ENCODE measurements around the gene TCF7L1. TPM values are rescaled to one million over a fixed set of nuclear protein-coding genes. Genes with fewer than 3 reads are reported as not detected.
"Not testable (repeated sequence)": the region's sequence is repeated elsewhere in the genome, so short reads cannot be mapped to it uniquely, and the experiment has no call there.

Gene TCF7L1
- total RNA-seq, 1 experiment from 2014 or later, result not detected

- no peak for DNase-seq (ENCODE audit: low spot score)
Observed at GRCh38 chr2:85183076-85183475, 49.9 kb downstream of the TCF7L1 start.

- DNase-seq (ENCODE audit: low spot score), result no peak
Observed at GRCh38 chr2:85183479-85183878, 50.3 kb downstream of the TCF7L1 start.

GRCh38 chr2:85184231-85184630 lies 51.0 kb downstream of the TCF7L1 start:
- no peak for DNase-seq (ENCODE audit: low spot score)

DNA sequence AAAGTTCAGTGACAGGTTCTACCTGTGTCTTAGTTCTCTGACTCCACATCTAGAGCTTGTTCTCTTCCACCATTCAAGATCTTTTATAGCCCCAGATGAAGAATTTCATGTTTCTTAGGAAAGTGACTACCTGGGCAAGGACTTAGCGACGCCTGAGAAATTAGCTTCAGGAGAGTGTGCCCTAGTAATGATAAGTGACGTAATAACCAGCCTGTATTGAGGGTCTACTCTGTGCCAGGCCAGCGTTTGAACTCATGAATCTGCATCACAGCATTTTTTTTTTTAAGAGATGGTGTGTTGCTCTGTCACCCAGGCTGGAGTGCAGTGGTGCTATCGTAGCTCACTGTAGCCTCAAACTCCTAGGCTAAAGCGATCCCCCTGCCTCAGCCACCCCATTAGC lies 51.8 kb downstream of the TCF7L1 start:
- no peak for DNase-seq (ENCODE audit: low spot score)

DNA sequence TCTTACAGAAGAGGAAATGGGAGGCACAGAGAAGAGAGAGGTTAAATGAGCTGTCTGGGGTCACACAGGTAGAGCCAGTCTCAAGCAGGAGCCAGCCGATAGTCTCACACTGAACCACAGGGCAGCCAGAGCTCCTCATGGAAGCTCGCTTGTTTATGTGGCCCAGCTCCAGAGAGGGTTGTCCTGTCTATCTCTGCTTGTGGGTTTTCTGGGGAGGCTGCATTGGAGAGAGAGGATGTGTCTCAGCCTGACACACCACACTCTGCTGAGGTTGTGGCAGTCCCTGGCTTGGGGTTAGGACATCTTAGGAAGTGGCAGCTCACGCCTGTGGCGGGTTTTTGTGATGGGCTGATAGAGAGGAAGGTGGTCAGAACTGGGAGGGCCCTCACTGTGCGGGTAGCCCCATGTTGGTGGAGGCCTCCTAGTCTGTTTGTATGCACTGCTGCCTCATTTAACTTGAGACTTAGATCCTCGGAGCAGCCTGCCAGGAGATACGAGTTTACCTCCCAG lies 52.3 kb downstream of the TCF7L1 start:
- DNase-seq (ENCODE audit: low spot score), result no peak

DNA sequence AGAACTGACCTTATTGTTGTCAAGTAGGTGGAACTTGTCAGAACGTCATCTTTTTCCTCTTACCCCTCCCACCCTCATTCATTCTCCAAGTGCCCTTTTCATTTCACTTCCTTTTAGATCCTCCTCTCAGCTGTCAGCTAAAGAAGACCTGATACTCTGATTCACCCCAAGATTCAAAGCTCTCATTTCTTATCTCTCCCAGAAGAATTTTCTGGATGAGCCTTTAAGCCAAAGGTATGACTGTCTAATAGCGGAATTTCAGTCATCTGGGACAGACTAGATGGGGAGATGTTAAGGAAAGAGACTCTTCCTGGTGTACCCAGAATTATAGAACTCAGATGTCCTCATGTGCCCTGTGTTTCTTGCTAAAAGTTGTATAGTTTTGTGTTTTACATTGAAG lies 53.9 kb downstream of the TCF7L1 start:
- DNase-seq (ENCODE audit: low spot score), result no peak

DNA sequence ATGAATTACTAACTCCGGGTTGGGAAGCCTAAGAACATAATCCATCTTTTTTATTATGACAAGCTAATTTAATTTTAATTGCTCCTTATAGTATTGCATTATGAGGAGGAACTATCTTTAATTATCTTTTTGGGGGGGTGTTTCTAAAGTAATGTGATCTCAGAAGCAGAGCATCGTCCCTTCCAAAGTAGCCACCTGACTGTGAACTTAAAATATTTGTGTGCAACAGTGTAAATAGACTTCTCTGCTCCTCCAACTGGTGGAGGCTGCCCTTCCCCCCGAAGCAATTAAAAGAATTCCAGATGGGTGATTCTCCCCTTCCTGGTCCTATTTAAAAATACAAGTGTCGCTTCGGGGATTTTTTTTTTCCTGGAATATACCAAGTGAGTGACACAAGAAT lies 55.7 kb downstream of the TCF7L1 start:
- peak; percentile 75 for DNase-seq (ENCODE audit: low spot score)

DNA sequence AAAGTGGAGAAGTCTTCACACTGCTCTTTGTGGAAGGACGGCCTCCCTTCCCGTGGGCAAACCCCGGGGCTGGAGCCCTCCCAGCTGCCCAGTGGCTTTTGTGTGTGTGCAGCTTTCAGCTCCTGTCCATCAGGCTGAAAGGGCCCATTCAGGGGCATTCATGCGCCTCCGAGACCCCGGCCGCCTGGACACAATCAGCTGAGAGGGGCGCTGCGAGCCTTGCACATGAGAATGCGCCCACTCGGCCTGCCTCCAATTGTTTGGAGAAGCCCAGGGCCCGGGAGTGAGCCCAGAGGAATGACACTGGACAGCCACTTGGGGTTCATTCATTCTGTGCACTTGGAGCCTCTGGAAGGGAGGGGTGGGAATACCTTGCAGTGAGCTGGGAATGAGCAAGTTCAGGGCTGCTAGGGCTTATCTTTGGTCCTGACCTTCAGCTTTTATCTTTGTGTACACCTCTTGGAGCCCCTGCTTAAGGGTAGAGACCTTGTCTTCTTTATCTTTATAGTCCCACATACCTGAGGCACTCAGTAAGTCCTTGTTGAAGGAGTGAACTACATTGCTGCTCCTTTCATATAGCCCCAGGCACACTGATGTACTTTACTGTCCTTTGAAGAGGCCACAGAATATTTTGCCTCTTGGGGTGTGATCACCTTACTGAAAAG lies 56.5 kb downstream of the TCF7L1 start:
- no peak for DNase-seq (ENCODE audit: low spot score)

- DNase-seq (ENCODE audit: low spot score), result no peak
Observed at GRCh38 chr2:85191157-85191556, 58.0 kb downstream of the TCF7L1 start.

- DNase-seq (ENCODE audit: low spot score), result no peak
Observed at GRCh38 chr2:85194780-85195480, 61.7 kb downstream of the TCF7L1 start.

- DNase-seq (ENCODE audit: low spot score), result no peak
Observed at GRCh38 chr2:85195956-85196355, 62.8 kb downstream of the TCF7L1 start.

DNA sequence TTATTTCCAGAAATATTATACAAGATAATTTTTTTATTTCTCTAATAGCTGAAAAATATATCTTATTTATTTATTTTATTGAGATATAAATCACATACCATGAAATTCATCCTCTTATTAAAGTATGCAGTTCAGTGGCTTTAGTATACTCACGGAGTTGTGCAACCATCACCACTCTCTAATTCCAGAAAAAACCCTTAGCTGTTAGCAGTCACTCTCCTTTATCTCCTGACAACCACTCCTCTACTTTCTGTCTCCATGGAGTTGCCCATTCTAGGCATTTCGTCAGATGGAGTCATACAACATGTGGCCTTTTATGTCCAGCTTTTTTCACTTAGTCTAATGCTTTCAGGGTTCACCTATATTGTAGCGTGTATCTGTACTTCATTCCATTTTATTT lies 66.5 kb downstream of the TCF7L1 start:
- no peak for DNase-seq (ENCODE audit: low spot score)

GRCh38 chr2:85209887-85210286 lies 76.7 kb downstream of the TCF7L1 start:
- no peak for DNase-seq (ENCODE audit: low spot score)

GRCh38 chr2:85210511-85210910 lies 77.3 kb downstream of the TCF7L1 start:
- DNase-seq (ENCODE audit: low spot score), result no peak

DNA sequence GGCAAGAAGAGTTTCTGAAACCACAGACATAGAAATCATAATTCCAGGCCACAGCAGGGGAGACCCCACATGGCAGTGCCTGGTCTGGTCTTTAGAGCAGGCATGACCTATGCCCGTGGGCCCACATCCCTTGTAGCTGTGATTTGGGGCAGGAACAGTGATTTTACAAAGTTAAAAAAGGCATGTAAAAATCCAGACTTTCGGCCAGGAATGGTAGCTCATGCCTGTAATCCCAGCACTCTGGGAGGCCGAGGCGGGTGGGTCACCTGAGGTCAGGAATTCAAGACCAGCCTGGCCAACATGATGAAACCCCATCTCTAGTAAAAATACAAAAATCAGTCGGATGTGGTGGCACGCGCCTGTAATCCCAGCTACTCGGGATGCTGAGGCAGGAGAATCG lies 78.4 kb downstream of the TCF7L1 start:
- not testable (repeated sequence) for DNase-seq (ENCODE audit: low spot score)

GRCh38 chr2:85212841-85213240 lies 79.6 kb downstream of the TCF7L1 start:
- no peak for DNase-seq (ENCODE audit: low spot score)

GRCh38 chr2:85213404-85213803 lies 80.2 kb downstream of the TCF7L1 start:
- DNase-seq (ENCODE audit: low spot score), result no peak

- DNase-seq (ENCODE audit: low spot score), result no peak
Observed at GRCh38 chr2:85213901-85214512, 80.8 kb downstream of the TCF7L1 start.

- DNase-seq (ENCODE audit: low spot score), result no peak
Observed at GRCh38 chr2:85215081-85215447, 81.9 kb downstream of the TCF7L1 start.

- DNase-seq (ENCODE audit: low spot score), result peak; percentile 27
Observed at GRCh38 chr2:85215448-85216401, 82.5 kb downstream of the TCF7L1 start.

- no peak for DNase-seq (ENCODE audit: low spot score)
Observed at GRCh38 chr2:85216927-85217326, 83.7 kb downstream of the TCF7L1 start.

Data from A172 (cell line).